NCI-H2227 treated with DMSO at 0.1 percent for 48 hours (cell line): ENCODE measurements around the gene BLVRB.
"Not testable (repeated sequence)": the region's sequence is repeated elsewhere in the genome, so short reads cannot be mapped to it uniquely, and the experiment has no call there.

Source experiments
- DNase-seq: peaks from one replicate; lab custom pipeline; 2025; lab: John Stamatoyannopoulos, UW

BLVRB gene

DNA sequence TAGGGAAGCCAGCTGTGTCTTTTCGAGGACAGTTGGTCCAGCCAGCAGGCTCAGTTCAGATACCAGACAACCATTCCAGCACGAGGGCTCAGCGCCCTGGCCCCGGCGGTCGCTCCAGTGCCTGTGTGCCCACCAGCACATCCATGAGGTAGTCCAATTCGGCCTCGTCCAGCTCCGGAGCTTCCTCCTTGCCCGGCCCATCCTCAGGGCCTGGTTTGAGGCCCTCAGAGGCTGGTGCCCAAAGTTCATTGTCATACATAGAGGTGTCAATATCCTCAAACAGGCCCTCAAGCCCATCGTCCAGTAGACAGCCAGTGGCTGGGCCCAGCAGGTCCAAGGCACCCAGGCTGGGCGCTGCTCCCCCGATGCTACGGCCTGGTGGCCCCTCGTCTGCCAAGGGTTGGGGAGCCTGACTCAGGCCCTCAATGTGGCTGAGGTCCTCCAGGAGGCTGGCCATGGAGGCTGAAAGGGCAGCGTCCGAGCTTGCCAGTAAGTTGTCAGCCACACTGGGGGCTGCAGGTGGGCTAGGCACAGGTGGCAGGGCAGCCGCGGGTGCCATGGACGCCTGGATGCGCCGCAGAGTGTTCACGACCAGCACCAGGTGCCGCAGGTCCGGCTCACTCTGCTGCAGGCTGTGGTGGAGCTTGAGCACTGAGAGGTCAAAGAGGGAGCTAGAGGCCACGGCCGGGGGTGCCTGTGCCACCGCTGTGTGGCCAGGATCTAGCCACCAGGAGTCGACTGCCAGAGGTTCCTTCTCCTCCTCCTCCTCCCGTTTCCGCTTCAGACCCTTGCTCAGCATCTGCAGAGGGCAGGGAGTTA lies 42.6 kb downstream of the BLVRB start:
- no peak for DNase-seq

- no peak for DNase-seq
These were observed 43.4 kb downstream of the BLVRB start for GRCh38 chr19:40421993-40422747.

DNA sequence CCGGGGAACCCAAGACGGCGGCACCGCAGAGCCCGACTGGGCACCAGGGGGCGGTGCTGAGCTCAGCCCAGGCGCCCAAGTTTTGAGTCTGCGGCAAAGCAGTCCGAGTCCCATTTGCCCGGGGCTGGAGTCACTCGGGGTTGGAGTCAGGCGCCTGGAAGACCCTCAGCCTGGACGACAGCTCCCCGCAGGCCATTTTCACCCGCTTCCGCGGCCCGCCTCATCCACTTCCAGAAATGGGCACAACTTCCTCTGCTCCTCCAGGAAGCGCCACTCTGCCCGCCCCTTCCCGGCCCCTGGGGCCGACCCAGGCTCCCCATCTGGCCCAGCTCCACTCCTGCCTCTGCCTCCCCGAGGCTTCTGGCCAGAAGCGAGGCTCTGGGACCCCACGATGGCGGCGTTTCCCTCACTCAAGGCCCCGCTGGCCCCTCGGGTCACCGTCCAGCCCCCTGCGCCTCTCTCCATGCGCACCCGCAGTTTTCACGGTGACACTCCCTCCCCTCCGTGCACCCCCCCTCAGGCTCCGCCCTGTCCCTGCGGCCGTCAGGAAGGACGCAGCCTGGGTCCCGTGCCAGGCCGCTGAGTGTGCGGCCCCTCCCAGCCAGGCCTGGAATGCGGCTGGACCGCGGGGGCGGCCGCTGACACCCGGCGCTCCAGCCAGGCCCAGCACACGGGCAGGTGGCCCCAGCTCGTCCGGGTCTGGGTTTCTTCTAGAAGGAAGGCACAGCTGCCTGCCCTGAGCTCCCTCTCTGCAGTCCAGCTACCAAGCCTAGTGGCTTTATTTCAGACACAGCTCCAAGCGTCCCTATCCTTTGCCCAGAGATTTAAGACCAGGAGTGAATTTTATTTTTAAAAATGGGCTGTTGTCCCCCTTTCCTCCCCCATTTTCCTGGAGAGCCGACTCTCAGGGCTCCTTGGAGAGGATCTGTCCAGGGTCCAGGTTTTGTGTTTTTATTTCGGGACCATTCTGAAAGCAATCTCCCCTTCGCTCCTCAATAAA lies 44.5 kb downstream of the BLVRB start:
- peak; percentile 94 for DNase-seq

- no peak for DNase-seq
These were observed 45.1 kb downstream of the BLVRB start for GRCh38 chr19:40420451-40420765.

- no peak for DNase-seq
These were observed 45.8 kb downstream of the BLVRB start for GRCh38 chr19:40419780-40420179.

- DNase-seq: no peak
These were observed 46.4 kb downstream of the BLVRB start for GRCh38 chr19:40419066-40419612.

- no peak for DNase-seq
These were observed 47.5 kb downstream of the BLVRB start for GRCh38 chr19:40418040-40418439.

GRCh38 chr19:40417643-40417981 lies 47.9 kb downstream of the BLVRB start:
- no peak for DNase-seq

DNA sequence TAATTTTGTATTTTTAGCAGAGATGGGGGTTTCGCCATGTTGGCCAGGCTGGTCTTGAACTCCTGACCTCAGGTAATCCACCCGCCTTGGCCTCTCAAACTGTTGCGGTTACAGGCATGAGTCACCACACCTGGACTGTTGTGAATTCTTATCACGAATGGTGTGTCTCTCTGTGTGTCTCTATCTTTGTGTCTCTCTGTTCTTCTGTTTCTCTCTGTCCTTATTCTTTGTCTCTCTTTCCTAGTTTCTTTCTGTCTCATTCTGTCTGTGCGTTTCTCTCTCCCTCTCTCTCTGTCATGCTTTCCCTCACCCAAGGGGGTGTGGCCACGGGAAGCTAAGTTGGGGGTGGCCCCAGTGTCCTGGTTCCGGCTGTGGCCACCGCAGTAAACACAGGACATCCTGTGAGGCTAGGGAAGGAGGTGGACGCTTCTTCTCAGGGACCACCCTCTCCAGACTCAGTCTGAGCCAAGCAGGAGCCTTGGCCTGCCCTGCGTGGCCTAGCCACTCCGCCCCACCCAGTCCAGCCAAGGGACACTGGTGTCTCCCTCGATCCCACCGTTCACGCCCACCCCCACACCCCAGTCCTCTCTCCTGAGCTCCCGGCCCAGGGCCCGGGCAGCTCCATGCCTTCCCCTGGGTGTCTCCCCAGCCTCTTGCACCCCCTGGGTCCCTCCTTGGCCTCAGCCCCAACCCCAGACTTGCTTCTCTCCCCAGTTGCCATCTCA lies 48.5 kb downstream of the BLVRB start:
- DNase-seq: no peak

- DNase-seq: no peak
These were observed 49.8 kb downstream of the BLVRB start for GRCh38 chr19:40415768-40416167.

- no peak for DNase-seq
These were observed 50.7 kb downstream of the BLVRB start for GRCh38 chr19:40414542-40415535.

DNA sequence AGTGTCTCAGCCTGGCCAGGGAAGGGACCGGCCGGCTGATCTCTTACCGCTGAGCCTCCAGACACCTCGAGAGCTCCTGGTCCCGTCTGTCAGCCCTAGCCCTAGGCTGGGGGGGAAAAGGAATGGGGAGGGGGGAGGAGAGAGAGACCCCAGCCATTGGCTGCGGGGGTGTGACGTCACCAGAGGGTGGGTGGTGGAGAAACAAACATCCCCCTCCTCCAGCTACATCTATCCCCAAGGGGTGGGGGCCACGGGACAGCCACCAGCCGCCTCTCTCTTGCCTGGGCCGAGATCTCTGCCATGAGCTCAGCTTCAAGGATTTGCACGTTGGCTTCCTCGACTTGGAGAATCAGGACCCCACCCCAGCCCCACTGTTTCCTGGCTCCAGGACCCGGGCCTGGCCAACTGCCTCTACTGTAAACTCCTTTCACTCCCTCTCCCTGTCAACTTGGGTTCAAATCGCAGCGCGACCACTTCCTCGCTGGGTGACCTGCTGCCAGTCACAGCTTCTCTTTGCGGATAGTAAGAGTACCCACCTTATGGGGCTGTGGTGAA lies 52.2 kb downstream of the BLVRB start, which contains the start of gene PRX:
Gene PRX (minus strand): TSS at position 88 of the 555 bp plus-strand sequence. CDS start 5,446 bp downstream, outside the sequence.
- DNase-seq: peak; percentile 47

GRCh38 chr19:40412866-40413265 lies 52.7 kb downstream of the BLVRB start:
- DNase-seq: no peak

GRCh38 chr19:40411958-40412499 lies 53.5 kb downstream of the BLVRB start:
- DNase-seq: no peak

DNA sequence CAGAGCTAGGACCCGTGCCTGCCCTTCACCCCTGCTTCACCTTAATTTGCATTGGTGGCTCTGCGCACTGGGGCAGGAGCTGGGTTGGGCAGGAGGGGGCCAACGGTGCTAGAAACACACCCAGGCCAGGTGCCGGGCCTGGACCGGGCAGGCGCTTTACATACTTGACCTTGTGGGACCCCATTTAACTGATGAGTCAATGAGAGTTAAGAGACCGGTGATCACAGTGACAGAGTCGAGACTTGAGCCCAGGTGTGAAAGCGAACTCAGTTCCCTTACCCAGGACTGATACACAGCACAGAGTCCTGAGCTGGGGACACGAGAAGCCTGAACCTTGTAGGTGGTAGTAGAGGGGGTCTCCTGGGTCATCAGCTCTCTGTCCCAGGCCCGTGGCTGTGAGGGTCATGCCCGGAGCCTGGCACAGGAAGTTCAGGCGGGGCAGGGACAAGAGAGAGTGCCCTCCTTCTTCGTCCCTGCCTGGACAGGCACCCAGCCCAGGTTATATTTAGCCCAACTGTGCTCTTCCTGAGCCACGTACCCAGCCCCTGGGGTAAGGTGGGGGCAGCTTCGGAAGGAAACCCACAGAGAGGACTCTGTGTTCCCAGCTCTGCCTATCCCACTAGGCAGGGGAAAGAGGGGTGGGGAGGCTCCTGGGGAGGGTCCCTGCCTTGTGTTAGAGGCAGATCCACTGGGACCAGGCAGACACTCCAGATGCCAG lies 54.3 kb downstream of the BLVRB start:
- no peak for DNase-seq

GRCh38 chr19:40410030-40410389 lies 55.5 kb downstream of the BLVRB start:
- DNase-seq: no peak

GRCh38 chr19:40408598-40408925 lies 57.0 kb downstream of the BLVRB start:
- DNase-seq: not testable (repeated sequence)

DNA sequence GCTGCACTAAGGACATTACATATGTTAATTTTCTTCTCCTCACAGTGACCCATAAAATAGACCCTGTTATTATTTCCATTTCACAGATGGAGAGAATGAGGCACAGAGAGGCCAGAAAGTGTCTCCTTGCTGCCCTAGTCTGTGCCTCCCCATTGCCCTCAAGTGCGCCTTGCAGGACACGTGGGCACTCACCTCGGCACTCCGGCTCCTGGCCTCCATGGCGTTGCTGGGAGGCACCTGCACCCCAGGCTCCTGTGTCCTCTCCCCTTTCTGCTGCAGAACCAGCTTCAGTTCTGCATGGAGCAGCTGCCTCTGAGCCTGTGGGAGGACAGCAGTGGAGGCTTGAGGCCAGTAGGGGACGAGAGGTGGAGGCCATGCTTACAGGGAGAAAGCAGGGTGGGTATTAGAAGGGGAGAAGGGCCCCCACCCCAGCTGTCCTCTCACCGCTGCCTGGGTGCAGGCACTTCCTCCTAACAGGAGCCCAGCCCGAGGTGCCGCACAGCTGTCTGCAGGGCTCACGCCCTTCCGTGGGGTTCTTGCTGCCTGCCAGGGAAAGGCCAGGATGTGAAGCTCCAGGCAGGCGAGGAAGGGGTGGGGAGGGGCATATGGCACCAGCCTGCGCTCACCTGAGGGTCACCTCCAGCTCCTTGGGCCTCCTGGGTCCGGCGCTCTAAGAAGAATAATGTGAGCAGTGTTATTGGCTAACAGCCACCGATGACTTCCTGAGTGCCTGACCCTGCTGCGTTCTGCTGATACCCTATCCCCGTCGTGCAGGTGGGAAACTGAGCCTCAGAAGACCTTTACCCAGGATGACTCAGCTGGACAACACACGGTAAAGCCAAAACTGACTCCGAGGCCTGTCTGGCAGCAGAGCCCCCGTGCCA lies 57.6 kb downstream of the BLVRB start:
- no peak for DNase-seq
